ENCODE measurements around the gene ISOC1.

- no peak for TF ChIP-seq PRMT3 (CRISPR knock-in tag; IDR thresholded peaks at IDR 0.05; ENCODE audit: borderline replicate concordance, low read depth)
- TF ChIP-seq CEBPG (CRISPR knock-in tag; IDR thresholded peaks at IDR 0.05) = no peak
- no peak for TF ChIP-seq RNF219 (CRISPR knock-in tag; IDR thresholded peaks at IDR 0.05)
- TF ChIP-seq SNRNP70 (IDR thresholded peaks at IDR 0.05; ENCODE audit: low read depth, low read length) = no peak
- no peak for TF ChIP-seq MTA1 (CRISPR knock-in tag; IDR thresholded peaks at IDR 0.05; ENCODE audit: borderline replicate concordance)
- TF ChIP-seq ZBTB7A (CRISPR knock-in tag; IDR thresholded peaks at IDR 0.05) = no peak
- TF ChIP-seq ELF3 (CRISPR knock-in tag; IDR thresholded peaks at IDR 0.05) = no peak
Observed at GRCh38 chr5:129069292-129069691, 25.3 kb upstream of the ISOC1 start.
